ENCODE data around the gene TRIM7. TPM values are rescaled to one million over a fixed set of nuclear protein-coding genes. Genes with fewer than 3 reads are reported as not detected.
A peak's percentile ranks its signal among the peaks of the same experiment; 100 is the strongest.

TRIM7 gene
- total and polyA plus RNA-seq, 2 of the 4 experiments (the other 2 are of a cell fraction), result 0.54 to 1.0 TPM

GRCh38 chr5:181203777-181204112 is 1.3 kb downstream of the TRIM7 start:
- H3K79me1 ChIP-seq (ENCODE audit: low read depth in 1 of 2, low read length in 2 of 2), result no peaks in the 10 kb centered on the region
- H3K4me2 ChIP-seq (ENCODE audit: low read depth, low read length), result peak overlapping the region; percentile 77
- H2AK5ac ChIP-seq (ENCODE audit: low read depth, low read length), result no peak overlapping the region
- H2AFZ ChIP-seq (replicated peaks; ENCODE audit: low read length, poor library complexity), result peak overlapping the region; percentile 91
- H3K9me3 ChIP-seq (ENCODE audit: control insufficient read depth, insufficient read depth, low read length), result no peaks in the 10 kb centered on the region
- ChIA-PET CTCF (no interaction called here), POLR2A (ENCODE audit: unreplicated experiment) (no interaction called here)
- no peak overlapping the region for H3K27ac ChIP-seq (ENCODE audit: insufficient read depth, low read length)
- H3K36me3 ChIP-seq (ENCODE audit: control insufficient read depth, insufficient read depth, low read length), result no peaks in the 10 kb centered on the region
- DNase-seq (no peak), ATAC-seq (ENCODE audit: low read depth) (no peak)
- H3K9me1 ChIP-seq (ENCODE audit: insufficient read depth, low read length), result 0 out of 2 replicates have a peak, but pooled peaks cover 6% of the 10 kb centered on the region
- H3K9ac ChIP-seq (ENCODE audit: low read depth, low read length), result no peak overlapping the region
- no peak overlapping the region for H2BK15ac ChIP-seq (ENCODE audit: low read depth, low read length)
- H3K56ac ChIP-seq (ENCODE audit: extremely low read depth, insufficient read depth, low read length), result no peak overlapping the region
- in situ Hi-C loops (cut with MboI; ENCODE audit: low sequenced_read_pairs), result no loop called here
- dilution Hi-C loops (cut with HindIII; ENCODE audit: low sequenced_read_pairs, unreplicated experiment), result no loop called here
- no peak overlapping the region for H2BK120ac ChIP-seq (ENCODE audit: low read depth, low read length)
- H3K4ac ChIP-seq (ENCODE audit: low read depth, low read length), result no peak overlapping the region
- no peak overlapping the region for H2BK5ac ChIP-seq (ENCODE audit: low read depth, low read length, poor library complexity, severe bottlenecking)
- no peak overlapping the region for H4K5ac ChIP-seq (ENCODE audit: low read depth, low read length)
- WGBS, 2 experiments (ENCODE audit: extremely low coverage in 2 of 2, insufficient read length in 1 of 2), result no CpG with 5 or more reads among the region's 17 CpGs
- no peak overlapping the region for H3K18ac ChIP-seq (ENCODE audit: low read depth, low read length)
- no peaks in the 10 kb centered on the region for H4K20me1 ChIP-seq (ENCODE audit: insufficient read depth, low read length)
- peaks cover 4% of the 10 kb centered on the region; the same call in 1 of the 2 replicates for H3K4me1 ChIP-seq (ENCODE audit: control insufficient read depth, insufficient read depth, low read length)
- H3K27me3 ChIP-seq (ENCODE audit: control insufficient read depth, insufficient read depth, low read length), result no peaks in the 10 kb centered on the region; the same call in 1 of the 2 replicates
- intact Hi-C loops (cut with micrococcal nuclease), result no loop called here
- TF ChIP-seq, protein P1, sequence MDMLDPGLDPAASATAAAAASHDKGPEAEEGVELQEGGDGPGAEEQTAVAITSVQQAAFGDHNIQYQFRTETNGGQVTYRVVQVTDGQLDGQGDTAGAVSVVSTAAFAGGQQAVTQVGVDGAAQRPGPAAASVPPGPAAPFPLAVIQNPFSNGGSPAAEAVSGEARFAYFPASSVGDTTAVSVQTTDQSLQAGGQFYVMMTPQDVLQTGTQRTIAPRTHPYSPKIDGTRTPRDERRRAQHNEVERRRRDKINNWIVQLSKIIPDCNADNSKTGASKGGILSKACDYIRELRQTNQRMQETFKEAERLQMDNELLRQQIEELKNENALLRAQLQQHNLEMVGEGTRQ (IDR thresholded peaks at IDR 0.05; ENCODE audit: low read depth, low read length), result no peak
- TF ChIP-seq RFX5 (IDR thresholded peaks at IDR 0.05; ENCODE audit: low read depth, low read length) (no peak), MXI1 (IDR thresholded peaks at IDR 0.05; ENCODE audit: borderline replicate concordance, low read depth, low read length) (no peak), MAFK (IDR thresholded peaks at IDR 0.05; ENCODE audit: low read depth, low read length) (no peak), NFE2L2 (IDR thresholded peaks at IDR 0.05; ENCODE audit: low read depth, low read length) (no peak), RAD21 (IDR thresholded peaks at IDR 0.05; ENCODE audit: low read length) (no peak), RCOR1 (IDR thresholded peaks at IDR 0.05; ENCODE audit: insufficient replicate concordance, low read length) (no peak), BHLHE40 (IDR thresholded peaks at IDR 0.05; ENCODE audit: low read depth, low read length) (no peak), SMC3 (IDR thresholded peaks at IDR 0.05; ENCODE audit: low read depth, low read length) (no peak), POLR2A (IDR thresholded peaks at IDR 0.05; ENCODE audit: low read depth, low read length) (no peak), CHD1 (IDR thresholded peaks at IDR 0.05; ENCODE audit: low read depth, low read length) (no peak), MAZ (IDR thresholded peaks at IDR 0.05; ENCODE audit: borderline replicate concordance, low read depth, low read length) (no peak), ELK1 (IDR thresholded peaks at IDR 0.05; ENCODE audit: borderline replicate concordance, low read depth, low read length) (no peak), CEBPB (IDR thresholded peaks at IDR 0.05; ENCODE audit: low read depth, low read length) (no peak), CTCF (conservative IDR thresholded peaks at IDR 0.05; ENCODE audit: low read depth, low read length) (no peak), FOS (IDR thresholded peaks at IDR 0.05; ENCODE audit: low read depth, low read length) (no peak)
- peak overlapping the region; percentile 57 for H3K4me3 ChIP-seq (ENCODE audit: insufficient read depth, low read depth, low read length)
- H3K23ac ChIP-seq (ENCODE audit: low read depth, low read length), result no peak overlapping the region
- no peak overlapping the region for H2BK20ac ChIP-seq (ENCODE audit: low read depth, low read length)
- BruUV-seq (replicated peaks), result no TSS peak
- peak overlapping the region; percentile 52 for H2AK9ac ChIP-seq (replicated peaks; ENCODE audit: low read depth, low read length, poor library complexity)
- H4K91ac ChIP-seq (ENCODE audit: insufficient read depth, low read depth, low read length), result no peak overlapping the region
- H4K8ac ChIP-seq (ENCODE audit: low read depth in 2 of 2, low read length in 2 of 2), result no peak overlapping the region
- H3K14ac ChIP-seq (replicated peaks; ENCODE audit: low read depth, low read length), result no peak overlapping the region

Measured in IMR-90 (cell line).